A549 (cell line): ENCODE results near the gene PRDM15. TPM values are rescaled to one million over a fixed set of nuclear protein-coding genes. Genes with fewer than 3 reads are reported as not detected.

Source experiments
- ATAC-seq, 2 experiments: fragments of 200-7000 bp in 1 of 2; fragments of >200 bp in 1 of 2; cut with Nextera tagmentation in 1 of 2; cut with Tn5 transposase in 1 of 2; 3 replicates each; pipeline versions ENCODE4 v1.8.0 to v1.9.1; 2018 to 2020; ENCODE audit warnings: mild to moderate bottlenecking in 1 of 2, moderate library complexity in 1 of 2
- CTCF ChIA-PET: fragments of 300-600 bp; sonication (Branson Sonifier 250); formaldehyde crosslinking; extraction: SDS; loops from one replicate; lab custom pipeline; 2021; ENCODE audit warnings: antibody characterized with exemption, inconsistent platforms; lab: Yijun Ruan, JAX
- POLR2A ChIA-PET: fragments of 350-600 bp; formaldehyde crosslinking; extraction: SDS; loops from one replicate; lab custom pipeline; 2021; ENCODE audit warnings: antibody characterized with exemption, inconsistent platforms; lab: Yijun Ruan, JAX
- DNase-seq, 2 experiments: peaks; one replicate each; pipeline versions ENCODE4 v3.0.0 to v3.0.0-alpha.2; 2011 to 2016; ENCODE audit warnings: low read depth in 1 of 2, low spot score in 1 of 2
- FAIRE-seq: peaks from 2 replicates; lab custom pipeline; 2011; peaks lifted over from hg19 to GRCh38; lab: Jason Lieb, UNC
- H3K27ac ChIP-seq, 2 experiments: fragments of >200 bp; sonication (Bioruptor Twin); formaldehyde crosslinking; 3 replicates each; pipeline ENCODE4 v1.5.1; 2016 to 2017
- H3K4me1 ChIP-seq: fragments of >200 bp; sonication (Bioruptor Twin); formaldehyde crosslinking; 3 replicates; pipeline ENCODE4 v1.6.1; 2016
- H3K4me2 ChIP-seq: fragments of >200 bp; sonication (Bioruptor Twin); formaldehyde crosslinking; 3 replicates; pipeline ENCODE4 v1.6.1; 2016
- H3K4me3 ChIP-seq: fragments of >200 bp; sonication (Bioruptor Twin); formaldehyde crosslinking; 3 replicates; pipeline ENCODE4 v1.5.1; 2016
- H3K9me3 ChIP-seq: fragments of >200 bp; sonication (Bioruptor Twin); formaldehyde crosslinking; 3 replicates; pipeline ENCODE4 v1.6.1; 2016
- BHLHE40 ChIP-seq: IDR thresholded peaks from 2 replicates; pipeline ENCODE4 v1.6.1; 2012; ENCODE audit warnings: low read depth, low read length, inconsistent platforms
- CEBPB ChIP-seq, 2 experiments: fragments of >200 bp in 1 of 2; sonication (Bioruptor Twin) in 1 of 2; formaldehyde crosslinking in 1 of 2; IDR thresholded peaks; 2 replicates each; pipeline ENCODE4 v1.6.1; 2012 to 2016
- CHD2 ChIP-seq: fragments of 150-350 bp; IDR thresholded peaks from 2 replicates; pipeline ENCODE4 v1.6.1; 2014; ENCODE audit warnings: low read length; ENCODE audit not compliant: partially characterized antibody
- EHF ChIP-seq: fragments of 250-450 bp; sonication (Bioruptor Pico); IDR thresholded peaks from 2 replicates; pipeline ENCODE4 v1.5.0; 2020; ENCODE audit warnings: mild to moderate bottlenecking
- EP300 ChIP-seq, 2 experiments: fragments of >200 bp; sonication (Bioruptor Twin); formaldehyde crosslinking; IDR thresholded peaks; 2 replicates in 1 of 2; 3 replicates in 1 of 2; pipeline ENCODE4 v1.6.1; 2016 to 2017
- FOSL2 ChIP-seq, 2 experiments: fragments of 450-650 bp in 1 of 2; fragments of >200 bp in 1 of 2; sonication (Bioruptor Twin) in 1 of 2; formaldehyde crosslinking; IDR thresholded peaks; 2 replicates each; pipeline versions ENCODE4 v1.5.0 to v1.6.1; 2016 to 2020; ENCODE audit warnings: mild to moderate bottlenecking in 1 of 2, moderate library complexity in 1 of 2
- GATA3 ChIP-seq: IDR thresholded peaks from 2 replicates; pipeline ENCODE4 v1.6.1; 2012; ENCODE audit warnings: borderline replicate concordance
- HOXB5 ChIP-seq: fragments of 250-450 bp; sonication (Bioruptor Pico); IDR thresholded peaks from 2 replicates; pipeline ENCODE4 v1.5.0; 2020; ENCODE audit warnings: mild to moderate bottlenecking, moderate library complexity
- JUNB ChIP-seq: fragments of >200 bp; sonication (Bioruptor Twin); formaldehyde crosslinking; IDR thresholded peaks from 2 replicates; pipeline ENCODE4 v1.6.1; 2016
- KDM1A ChIP-seq: fragments of 200-600 bp; sonication (generic); IDR thresholded peaks from 2 replicates; pipeline ENCODE4 v1.6.1; 2016; ENCODE audit warnings: low read depth, mild to moderate bottlenecking
- NR3C1 ChIP-seq: fragments of >200 bp; sonication (Bioruptor Twin); formaldehyde crosslinking; IDR thresholded peaks from 3 replicates; pipeline ENCODE4 v1.6.1; 2017
- PHF8 ChIP-seq: fragments of 200-600 bp; sonication (generic); IDR thresholded peaks from 2 replicates; pipeline ENCODE4 v1.6.1; 2016; ENCODE audit warnings: low read depth, mild to moderate bottlenecking, antibody characterized with exemption, moderate library complexity, borderline replicate concordance
- POLR2AphosphoS2 ChIP-seq: conservative IDR thresholded peaks from 2 replicates; pipeline ENCODE4 v1.6.1; 2012; ENCODE audit warnings: low read length, improper control_type of control experiment, inconsistent platforms
- RAD21 ChIP-seq, 2 experiments: fragments of >200 bp in 1 of 2; sonication (Bioruptor Twin) in 1 of 2; formaldehyde crosslinking in 1 of 2; IDR thresholded peaks in 1 of 2; conservative IDR thresholded peaks in 1 of 2; 2 replicates in 1 of 2; 3 replicates in 1 of 2; pipeline ENCODE4 v1.6.1; 2012 to 2018; ENCODE audit warnings: inconsistent platforms in 1 of 2
- RARB ChIP-seq: fragments of 250-450 bp; sonication (Bioruptor Pico); IDR thresholded peaks from 2 replicates; pipeline ENCODE4 v1.8.0; 2021; ENCODE audit warnings: mild to moderate bottlenecking, moderate library complexity
- RCOR1 ChIP-seq: fragments of 150-350 bp; IDR thresholded peaks from 2 replicates; pipeline ENCODE4 v1.6.1; 2014; ENCODE audit warnings: antibody characterized with exemption, low read length, low read depth
- RNF2 ChIP-seq: fragments of 200-600 bp; sonication (generic); IDR thresholded peaks from 2 replicates; pipeline ENCODE4 v1.6.1; 2016; ENCODE audit warnings: low read depth, mild to moderate bottlenecking, antibody characterized with exemption, moderate library complexity, borderline replicate concordance
- TP53 ChIP-seq: fragments of 250-450 bp; sonication (Bioruptor Pico); IDR thresholded peaks from 2 replicates; pipeline ENCODE4 v1.5.0; 2021; ENCODE audit warnings: mild to moderate bottlenecking, moderate library complexity
- ZSCAN20 ChIP-seq: fragments of 250-450 bp; sonication (Bioruptor Pico); IDR thresholded peaks from 2 replicates; pipeline ENCODE4 v1.8.0; 2022; ENCODE audit warnings: mild to moderate bottlenecking, moderate library complexity
- WGBS: methylation state at CpG from one replicate; pipeline ENCODE4 v1.1.6; 2017; ENCODE audit errors: missing lambda C conversion rate; 5-methylcytosine and 5-hydroxymethylcytosine counted together
- polyA plus RNA-seq, 4 experiments: library from polyadenylated mRNA; depleted of rRNA in 3 of 4; stranded (reverse); fragments of >200 nt; fragmentation: RNase III in 1 of 4; extraction: RNeasy Plus Mini Kit Qiagen cat#74134 plus additional on column Dnase treatment in 1 of 4; gene quantifications; 2 replicates in 3 of 4; 3 replicates in 1 of 4; pipeline ENCODE4 v1.2.3, GENCODE V29; 2011 to 2017
- TF ChIP-seq, protein P1 (sequence below): fragments of >200 bp; sonication (Bioruptor Twin); formaldehyde crosslinking; IDR thresholded peaks from 3 replicates; pipeline ENCODE4 v1.5.1; 2016
- TF ChIP-seq, protein P2 (sequence below): fragments of 250-450 bp; sonication (Bioruptor Pico); IDR thresholded peaks from 2 replicates; pipeline ENCODE4 v1.5.0; 2020; ENCODE audit warnings: low read depth, mild to moderate bottlenecking, moderate library complexity
- TF ChIP-seq, protein P3 (sequence below): fragments of 250-450 bp; sonication (Bioruptor Pico); IDR thresholded peaks from 2 replicates; pipeline ENCODE4 v1.5.0; 2021; ENCODE audit warnings: mild to moderate bottlenecking, moderate library complexity, borderline replicate concordance

The PRDM15 gene
- polyA plus RNA-seq, 2 of the 4 experiments (the other 2 are of a cell fraction), result 4.5 to 6.1 TPM

DNA sequence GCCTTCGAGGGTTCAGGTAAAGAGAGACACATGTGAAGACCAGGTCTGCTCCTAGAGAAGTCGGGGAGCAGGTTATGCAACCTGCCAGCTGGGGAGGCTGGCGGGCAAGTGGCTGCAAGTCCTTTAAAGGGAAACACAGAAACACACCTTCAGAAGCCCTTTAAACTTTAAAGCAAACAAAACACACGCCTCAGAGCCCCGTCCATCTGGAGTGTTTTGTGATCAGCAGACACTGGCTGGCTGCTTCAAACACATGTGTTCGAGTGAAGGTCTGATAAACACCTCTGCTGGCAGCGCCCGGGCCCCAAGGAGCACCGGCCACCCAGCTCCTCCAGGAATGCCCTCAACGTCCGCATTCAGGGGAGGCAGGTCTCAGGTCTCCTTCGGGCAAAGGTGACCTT lies 127.5 kb downstream of the PRDM15 start:
- 71% methylated on average over 9 of the region's 12 CpGs for WGBS
- FAIRE-seq (no peak), DNase-seq (no peak)
- Histone ChIP-seq H3K4me3 (no peak overlapping the region), H3K27ac (peak overlapping the region; percentile 27 to 71; a peak in 2 of 6 replicates)
- TF ChIP-seq, protein P1, sequence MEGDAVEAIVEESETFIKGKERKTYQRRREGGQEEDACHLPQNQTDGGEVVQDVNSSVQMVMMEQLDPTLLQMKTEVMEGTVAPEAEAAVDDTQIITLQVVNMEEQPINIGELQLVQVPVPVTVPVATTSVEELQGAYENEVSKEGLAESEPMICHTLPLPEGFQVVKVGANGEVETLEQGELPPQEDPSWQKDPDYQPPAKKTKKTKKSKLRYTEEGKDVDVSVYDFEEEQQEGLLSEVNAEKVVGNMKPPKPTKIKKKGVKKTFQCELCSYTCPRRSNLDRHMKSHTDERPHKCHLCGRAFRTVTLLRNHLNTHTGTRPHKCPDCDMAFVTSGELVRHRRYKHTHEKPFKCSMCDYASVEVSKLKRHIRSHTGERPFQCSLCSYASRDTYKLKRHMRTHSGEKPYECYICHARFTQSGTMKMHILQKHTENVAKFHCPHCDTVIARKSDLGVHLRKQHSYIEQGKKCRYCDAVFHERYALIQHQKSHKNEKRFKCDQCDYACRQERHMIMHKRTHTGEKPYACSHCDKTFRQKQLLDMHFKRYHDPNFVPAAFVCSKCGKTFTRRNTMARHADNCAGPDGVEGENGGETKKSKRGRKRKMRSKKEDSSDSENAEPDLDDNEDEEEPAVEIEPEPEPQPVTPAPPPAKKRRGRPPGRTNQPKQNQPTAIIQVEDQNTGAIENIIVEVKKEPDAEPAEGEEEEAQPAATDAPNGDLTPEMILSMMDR, result no peak
- TF ChIP-seq CEBPB (IDR thresholded peaks at IDR 0.05), result 0 out of 4 replicates have a peak, but pooled peaks of 1 of the 2 experiments have one; percentile 12
- no peak for TF ChIP-seq GATA3
- TF ChIP-seq, all 56 proteins: peak for 1
- no peak; a peak in 1 of 6 replicates for ATAC-seq
- Histone ChIP-seq H3K4me1 (peaks cover 34% of the 10 kb centered on the region), H3K4me2 (peak overlapping the region; percentile 52), H3K9me3 (no peaks in the 10 kb centered on the region)
- ChIA-PET POLR2A (no interaction called here), CTCF (interaction anchor here (1.0 to 4.2 kb wide), 6 partner anchors 10 to 139 kb away, joined by 3 to 19 read pairs (median 5); no protein-coding TSS in a partner anchor)

DNA sequence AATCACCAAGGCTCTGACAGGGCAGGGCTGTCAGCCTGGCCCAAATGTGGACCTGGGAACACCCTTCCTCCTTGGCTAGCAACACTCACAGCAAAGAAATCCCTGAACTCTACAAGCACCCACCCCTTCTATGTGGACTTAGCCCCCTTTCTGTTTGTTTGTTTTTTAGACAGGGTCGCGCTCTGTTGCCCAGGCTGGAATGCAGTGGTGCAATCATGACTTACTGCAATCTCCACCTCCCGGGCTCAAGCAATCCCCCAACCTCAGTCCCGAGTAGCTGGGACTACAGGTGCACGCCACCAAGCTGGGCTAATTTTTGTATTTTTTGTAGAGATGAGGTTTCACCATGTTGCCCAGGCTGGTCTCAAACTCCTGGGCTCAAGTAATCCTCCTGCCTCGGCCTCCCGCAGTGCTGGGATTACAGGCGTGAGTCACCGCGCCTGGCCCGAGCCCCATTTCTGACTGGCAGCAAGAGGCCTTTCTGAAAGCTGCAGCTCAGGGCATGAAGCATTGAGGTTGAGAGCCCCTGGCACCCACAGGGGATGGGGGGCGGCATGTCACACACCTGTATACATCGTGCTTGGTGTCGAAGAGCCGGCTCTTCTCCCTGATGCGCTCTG lies 128.5 kb downstream of the PRDM15 start:
- no peak overlapping the region for H3K4me3 ChIP-seq
- DNase-seq, result no peak
- 64% methylated on average over 7 of the region's 16 CpGs for WGBS
- POLR2A ChIA-PET, result no interaction called here
- TF ChIP-seq KDM1A (no peak), RARB (CRISPR knock-in tag) (no peak), TP53 (CRISPR knock-in tag) (no peak), CEBPB (IDR thresholded peaks at IDR 0.05) (peak in 1 of 2 experiments; percentile 32; a peak in 1 of 4 replicates), ZSCAN20 (CRISPR knock-in tag) (no peak), CHD2 (no peak), RAD21 (conservative IDR thresholded peaks at IDR 0.05 in 1 of 2, IDR thresholded peaks at IDR 0.05 in 1 of 2) (no peak), POLR2AphosphoS2 (no peak), FOSL2 (IDR thresholded peaks at IDR 0.05) (no peak), FOSL2 (CRISPR knock-in tag; IDR thresholded peaks at IDR 0.05) (peak; percentile 29; the same call in 1 of the 2 replicates), JUNB (no peak)
- TF ChIP-seq, protein P2, sequence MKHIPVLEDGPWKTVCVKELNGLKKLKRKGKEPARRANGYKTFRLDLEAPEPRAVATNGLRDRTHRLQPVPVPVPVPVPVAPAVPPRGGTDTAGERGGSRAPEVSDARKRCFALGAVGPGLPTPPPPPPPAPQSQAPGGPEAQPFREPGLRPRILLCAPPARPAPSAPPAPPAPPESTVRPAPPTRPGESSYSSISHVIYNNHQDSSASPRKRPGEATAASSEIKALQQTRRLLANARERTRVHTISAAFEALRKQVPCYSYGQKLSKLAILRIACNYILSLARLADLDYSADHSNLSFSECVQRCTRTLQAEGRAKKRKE (CRISPR knock-in tag), result no peak
- TF ChIP-seq, all 56 proteins: peak for 2
- Histone ChIP-seq H3K4me1 (peaks cover 34% of the 10 kb centered on the region), H3K9me3 (no peaks in the 10 kb centered on the region), H3K4me2 (peak overlapping the region; percentile 52), H3K27ac (peak overlapping the region in 1 of 2 experiments; percentile 71; a peak in 3 of 6 replicates)
- no peak for FAIRE-seq
- peak in 1 of 2 experiments; percentile 42; a peak in 3 of 6 replicates for ATAC-seq
- CTCF ChIA-PET, result interaction anchor here (0.5 to 3.5 kb wide), 3 partner anchors 17 to 1453 kb away, joined by 3 to 15 read pairs (median 3); no protein-coding TSS in a partner anchor

DNA sequence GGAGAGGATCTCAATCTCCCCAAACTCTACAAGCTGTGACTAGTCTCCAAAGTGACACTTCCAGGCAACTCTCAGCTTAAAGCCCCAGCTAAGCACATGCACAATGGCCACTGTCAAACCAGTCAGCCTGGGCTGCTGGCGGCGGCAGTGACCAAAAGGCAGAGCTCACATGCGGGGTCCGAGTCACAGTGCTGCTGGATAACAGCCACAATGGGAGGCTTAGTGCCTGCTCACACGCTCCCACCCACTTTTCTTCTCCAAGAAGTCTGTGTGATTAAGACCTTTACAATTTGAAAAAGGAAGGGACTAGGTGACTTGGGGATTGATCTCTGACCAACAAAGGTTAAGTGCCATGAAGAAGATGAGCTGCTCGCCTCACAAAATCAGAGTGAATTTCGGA lies 129.1 kb downstream of the PRDM15 start:
- 82% methylated on average over 6 of the region's 7 CpGs for WGBS
- CTCF ChIA-PET, result interaction anchor here (0.5 to 3.5 kb wide), 4 partner anchors 18 to 1452 kb away, joined by 3 to 15 read pairs (median 3); no protein-coding TSS in a partner anchor
- Histone ChIP-seq H3K4me1 (peaks cover 34% of the 10 kb centered on the region), H3K27ac (peak overlapping the region in 1 of 2 experiments; percentile 71; a peak in 3 of 6 replicates), H3K4me3 (no peak overlapping the region), H3K9me3 (no peaks in the 10 kb centered on the region), H3K4me2 (peak overlapping the region; percentile 52)
- FAIRE-seq, result no peak
- ATAC-seq, result no peak
- POLR2A ChIA-PET, result no interaction called here
- DNase-seq, result no peak
- TF ChIP-seq NR3C1 (no peak), POLR2AphosphoS2 (no peak), EP300 (IDR thresholded peaks at IDR 0.05) (no peak), PHF8 (no peak), BHLHE40 (no peak), RCOR1 (no peak), EHF (CRISPR knock-in tag) (no peak), KDM1A (no peak), HOXB5 (CRISPR knock-in tag) (no peak), RNF2 (no peak)
- TF ChIP-seq, protein P3, sequence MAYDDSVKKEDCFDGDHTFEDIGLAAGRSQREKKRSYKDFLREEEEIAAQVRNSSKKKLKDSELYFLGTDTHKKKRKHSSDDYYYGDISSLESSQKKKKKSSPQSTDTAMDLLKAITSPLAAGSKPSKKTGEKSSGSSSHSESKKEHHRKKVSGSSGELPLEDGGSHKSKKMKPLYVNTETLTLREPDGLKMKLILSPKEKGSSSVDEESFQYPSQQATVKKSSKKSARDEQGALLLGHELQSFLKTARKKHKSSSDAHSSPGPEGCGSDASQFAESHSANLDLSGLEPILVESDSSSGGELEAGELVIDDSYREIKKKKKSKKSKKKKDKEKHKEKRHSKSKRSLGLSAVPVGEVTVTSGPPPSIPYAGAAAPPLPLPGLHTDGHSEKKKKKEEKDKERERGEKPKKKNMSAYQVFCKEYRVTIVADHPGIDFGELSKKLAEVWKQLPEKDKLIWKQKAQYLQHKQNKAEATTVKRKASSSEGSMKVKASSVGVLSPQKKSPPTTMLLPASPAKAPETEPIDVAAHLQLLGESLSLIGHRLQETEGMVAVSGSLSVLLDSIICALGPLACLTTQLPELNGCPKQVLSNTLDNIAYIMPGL (CRISPR knock-in tag), result no peak
